GM18909 (cell line): ENCODE measurements around the gene LRRC47.

ENCODE experiments used
- ATAC-seq: cut with Tn5 transposase; IDR thresholded peaks from one replicate; pipeline ENCODE4 v1.9.1; 2021; ENCODE audit warnings: mild to moderate bottlenecking; ENCODE audit not compliant: unreplicated experiment, poor library complexity

Gene LRRC47

DNA sequence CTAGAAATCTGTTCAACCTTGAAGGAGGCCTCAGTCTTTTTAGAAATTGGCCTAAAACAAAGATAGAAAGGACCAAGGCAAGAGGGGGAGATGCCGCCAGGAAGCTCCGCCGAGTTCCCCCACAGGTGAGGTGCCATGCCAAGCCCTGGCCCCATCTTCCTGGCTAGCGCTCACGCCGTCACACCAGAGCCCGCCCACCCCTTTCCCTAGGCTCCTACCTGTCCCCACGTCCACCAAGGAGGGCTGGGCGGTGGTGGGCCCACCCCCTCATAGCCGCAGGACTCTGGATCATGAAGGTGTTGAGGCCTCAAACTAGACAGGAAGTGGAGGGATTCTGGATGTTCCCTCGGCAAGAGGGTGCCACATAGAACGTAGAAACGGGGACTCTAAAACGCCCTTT is 59.6 kb downstream of the LRRC47 start:
- no peak for ATAC-seq

DNA sequence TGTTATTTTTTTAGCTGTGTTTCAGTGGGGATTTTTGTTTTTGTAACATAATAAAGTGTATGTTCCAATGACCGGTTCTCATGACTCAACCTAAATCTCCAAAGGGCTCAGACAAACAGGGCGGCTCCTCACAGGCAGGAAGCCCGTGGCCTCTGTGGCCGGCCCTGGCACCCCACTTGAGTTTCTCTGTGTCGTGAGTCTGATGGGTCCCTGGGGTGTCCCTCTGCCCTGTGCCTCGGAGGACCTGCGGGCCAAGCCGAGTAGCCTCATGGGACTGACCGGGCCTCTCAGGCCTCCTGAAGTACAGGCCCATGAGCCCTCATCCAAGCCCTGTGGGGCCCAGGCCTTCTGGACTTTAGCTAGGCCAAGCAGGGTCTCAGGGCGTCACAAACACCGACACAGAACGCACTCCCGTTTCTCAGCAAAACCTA is 60.2 kb downstream of the LRRC47 start:
- no peak for ATAC-seq

DNA sequence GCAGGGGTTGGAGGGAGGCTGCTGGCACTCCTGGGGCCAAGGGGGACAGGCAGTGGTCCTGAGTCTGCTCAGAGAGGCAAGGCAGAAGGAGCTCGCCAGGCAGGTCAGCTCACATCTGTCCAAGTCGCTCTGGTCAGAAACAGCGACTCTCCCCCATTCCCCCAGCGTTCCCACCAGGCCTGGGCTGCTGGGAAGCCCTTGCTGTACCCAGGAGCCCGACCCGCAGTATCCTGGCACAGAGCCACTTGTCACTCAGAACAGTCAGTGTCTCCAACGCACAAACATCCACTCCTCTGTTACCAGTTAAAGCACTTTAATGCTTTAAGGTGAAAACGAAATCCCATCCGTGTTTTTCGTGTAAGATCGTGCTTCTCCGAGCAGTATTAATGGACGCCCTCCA is 60.6 kb downstream of the LRRC47 start:
- no peak for ATAC-seq

DNA sequence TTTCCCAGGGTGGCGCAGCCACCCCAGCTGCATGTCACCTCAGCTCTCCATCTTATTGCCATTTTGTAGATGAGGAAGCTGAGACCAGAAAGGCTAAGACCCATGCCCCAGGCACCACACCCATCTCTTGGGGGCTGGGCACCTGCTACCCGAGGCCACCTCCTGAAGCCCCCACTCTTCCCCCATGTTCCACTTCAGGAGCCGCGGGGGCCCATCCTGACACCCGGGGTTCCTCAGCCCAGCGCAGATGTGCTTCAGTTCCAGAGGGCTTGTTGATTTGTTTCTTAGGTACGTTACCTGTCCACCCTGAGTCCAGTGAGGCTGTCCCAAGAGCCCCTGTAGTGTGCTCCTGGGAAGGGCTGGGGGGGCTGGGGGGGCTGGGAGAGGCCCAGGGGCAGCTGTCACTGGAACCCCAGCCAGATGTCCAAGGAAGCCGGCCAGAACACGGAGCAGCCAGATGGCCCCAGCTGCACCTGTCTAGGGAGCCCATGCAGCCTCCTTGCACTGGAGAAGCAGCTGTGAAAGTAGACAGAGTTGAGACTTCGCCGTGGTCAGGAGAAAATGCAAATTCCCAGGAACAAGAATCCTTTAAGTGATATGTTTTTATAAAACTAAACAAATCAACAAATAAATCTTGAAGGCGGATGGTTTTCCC is 61.1 kb downstream of the LRRC47 start:
- ATAC-seq, result no peak

DNA sequence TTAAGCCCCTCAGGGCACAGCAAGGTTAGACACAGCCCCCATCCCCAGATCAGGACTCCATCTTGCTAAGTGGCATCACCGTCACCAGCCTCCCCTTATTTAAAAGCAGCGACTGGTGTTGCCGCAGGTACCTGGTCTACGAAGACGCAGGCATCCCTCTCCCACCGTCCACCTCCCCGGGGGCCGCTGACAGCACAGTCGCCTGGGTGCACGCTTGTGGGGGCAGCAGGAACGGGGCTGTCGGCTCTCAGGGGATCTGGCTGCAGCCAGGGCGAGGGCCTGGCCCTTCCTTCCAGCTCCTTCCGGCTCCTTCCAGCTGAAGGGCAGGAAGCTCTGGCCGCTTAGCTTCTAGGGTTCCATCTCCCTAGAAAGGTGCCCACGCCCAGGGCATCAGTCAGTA is 61.7 kb downstream of the LRRC47 start:
- ATAC-seq, result no peak

DNA sequence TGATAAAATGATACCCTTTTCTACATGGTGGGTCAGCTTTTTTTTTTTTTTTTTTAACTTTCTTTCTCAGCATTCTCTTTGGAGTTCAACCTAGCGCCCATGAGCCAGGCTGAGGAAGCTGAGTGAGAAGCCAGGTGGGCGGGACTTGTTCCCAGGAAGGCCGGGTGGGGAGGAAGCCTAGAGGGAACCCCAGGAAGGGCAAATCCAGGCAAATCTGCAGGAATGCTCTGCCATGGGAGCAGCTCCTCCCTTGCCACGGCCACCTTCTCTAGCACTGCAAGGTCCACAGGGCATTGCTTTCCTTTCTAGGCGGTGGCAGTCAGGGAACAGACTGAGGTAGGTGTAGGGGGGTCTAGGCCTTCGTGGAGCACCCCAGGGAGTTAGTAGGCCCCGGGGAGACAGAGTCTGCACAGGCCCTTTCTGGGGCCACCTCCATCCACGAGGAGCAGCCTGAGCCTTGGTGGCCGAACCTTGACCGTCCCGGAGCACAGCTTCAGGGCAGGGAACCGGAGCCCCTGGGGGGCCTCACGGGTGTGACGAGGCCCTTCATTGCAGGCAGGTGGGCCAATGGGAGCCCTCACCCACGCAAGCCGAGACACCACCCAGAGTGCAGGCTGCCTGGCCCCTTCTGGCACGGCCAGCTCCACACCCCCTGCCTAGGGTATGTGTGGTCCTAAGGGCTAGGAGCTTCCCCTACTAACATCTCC is 62.3 kb downstream of the LRRC47 start:
- no peak for ATAC-seq

DNA sequence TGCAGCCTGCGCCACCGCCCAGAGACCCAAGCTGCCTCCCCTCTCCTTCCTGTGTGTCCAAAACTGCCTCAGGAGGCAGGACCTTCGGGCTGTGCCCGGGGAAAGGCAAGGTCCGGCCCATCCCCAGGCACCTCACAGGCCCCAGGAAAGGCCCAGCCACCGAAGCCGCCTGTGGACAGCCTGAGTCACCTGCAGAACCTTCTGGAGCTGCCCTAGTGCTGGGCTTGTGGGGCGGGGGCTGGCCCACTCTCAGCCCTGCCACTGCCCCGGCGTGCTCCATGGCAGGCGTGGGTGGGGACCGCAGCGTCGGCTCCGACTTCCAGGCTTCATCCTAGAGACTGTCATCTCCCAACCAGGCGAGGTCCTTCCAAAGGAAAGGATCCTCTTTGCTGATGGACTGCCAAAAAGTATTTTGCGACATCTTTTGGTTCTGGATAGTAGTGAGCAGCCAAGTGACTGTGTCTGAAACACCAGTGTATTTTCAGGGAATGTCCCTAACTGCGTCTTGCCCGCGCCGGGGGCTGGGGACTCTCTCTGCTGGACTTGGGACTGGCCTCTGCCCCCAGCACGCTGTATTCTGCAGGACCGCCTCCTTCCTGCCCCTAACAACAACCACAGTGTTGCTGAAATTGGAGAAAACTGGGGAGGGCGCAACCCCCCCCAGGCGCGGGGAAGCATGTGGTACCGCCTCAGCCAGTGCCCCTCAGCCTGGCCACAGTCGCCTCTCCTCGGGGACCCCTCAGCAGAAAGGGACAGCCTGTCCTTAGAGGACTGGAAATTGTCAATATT is 63.0 kb downstream of the LRRC47 start:
- no peak for ATAC-seq

DNA sequence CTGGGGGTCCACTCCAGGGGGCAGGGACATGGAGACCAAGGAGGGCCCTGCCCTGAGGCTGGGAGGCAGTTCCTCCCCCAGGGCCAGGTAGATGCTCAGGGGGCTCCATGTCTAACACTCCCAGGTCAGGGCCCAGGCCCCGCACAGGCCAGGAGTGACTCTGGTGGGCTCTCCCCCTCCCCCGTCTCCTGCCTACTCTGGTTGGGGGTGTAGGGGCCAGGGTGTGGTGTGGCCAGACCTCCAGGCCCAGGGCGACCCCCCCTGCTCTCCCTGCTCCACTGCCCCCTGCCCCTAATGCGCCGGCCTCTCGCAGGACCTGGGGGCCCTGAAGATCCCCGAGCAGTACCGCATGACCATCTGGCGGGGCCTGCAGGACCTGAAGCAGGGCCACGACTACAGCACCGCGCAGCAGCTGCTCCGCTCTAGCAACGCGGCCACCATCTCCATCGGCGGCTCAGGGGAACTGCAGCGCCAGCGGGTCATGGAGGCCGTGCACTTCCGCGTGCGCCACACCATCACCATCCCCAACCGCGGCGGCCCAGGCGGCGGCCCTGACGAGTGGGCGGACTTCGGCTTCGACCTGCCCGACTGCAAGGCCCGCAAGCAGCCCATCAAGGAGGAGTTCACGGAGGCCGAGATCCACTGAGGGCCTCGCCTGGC is 63.7 kb downstream of the LRRC47 start:
- ATAC-seq, result no peak

DNA sequence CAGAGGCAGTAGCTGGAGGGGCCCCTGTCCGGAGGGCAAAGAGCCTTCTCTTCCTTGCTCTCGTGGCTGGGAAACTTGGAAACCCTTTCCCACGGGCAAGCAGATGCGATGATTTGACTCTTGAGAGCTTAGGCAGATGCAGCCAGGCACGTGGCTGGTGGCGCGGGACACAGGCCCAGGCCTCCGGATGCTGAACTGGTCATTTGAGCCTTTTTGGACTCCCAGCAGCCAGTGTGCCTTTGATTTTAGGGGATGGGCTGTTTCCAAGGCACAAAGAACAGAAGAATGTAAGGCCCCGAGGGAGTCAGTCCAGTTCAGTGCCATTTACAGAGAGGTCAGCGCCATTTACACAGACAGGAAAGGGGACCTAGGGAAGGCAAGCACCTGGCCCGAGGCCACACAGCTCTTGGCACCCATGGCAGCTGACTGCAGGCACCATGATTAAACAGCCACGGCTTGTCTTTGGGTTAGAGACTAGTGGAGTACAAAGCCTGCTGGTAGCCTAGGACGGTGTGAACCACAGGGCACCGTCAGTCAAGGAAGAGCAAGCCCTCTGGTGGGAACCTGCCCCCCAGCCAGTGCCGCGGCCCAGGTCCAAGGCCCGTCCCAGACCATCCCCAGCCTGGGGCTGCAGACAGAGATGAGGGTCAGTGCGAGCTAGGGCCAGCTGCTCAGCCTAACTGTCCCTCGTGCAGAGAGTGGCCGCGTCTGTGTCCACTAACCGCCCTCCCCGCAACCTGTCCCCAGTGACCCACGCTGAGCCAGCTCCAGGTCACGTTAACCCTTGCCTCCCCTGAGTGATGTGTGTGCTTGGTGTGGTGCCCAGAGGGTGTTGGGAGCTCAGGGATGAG is 64.5 kb downstream of the LRRC47 start:
- ATAC-seq, result no peak

DNA sequence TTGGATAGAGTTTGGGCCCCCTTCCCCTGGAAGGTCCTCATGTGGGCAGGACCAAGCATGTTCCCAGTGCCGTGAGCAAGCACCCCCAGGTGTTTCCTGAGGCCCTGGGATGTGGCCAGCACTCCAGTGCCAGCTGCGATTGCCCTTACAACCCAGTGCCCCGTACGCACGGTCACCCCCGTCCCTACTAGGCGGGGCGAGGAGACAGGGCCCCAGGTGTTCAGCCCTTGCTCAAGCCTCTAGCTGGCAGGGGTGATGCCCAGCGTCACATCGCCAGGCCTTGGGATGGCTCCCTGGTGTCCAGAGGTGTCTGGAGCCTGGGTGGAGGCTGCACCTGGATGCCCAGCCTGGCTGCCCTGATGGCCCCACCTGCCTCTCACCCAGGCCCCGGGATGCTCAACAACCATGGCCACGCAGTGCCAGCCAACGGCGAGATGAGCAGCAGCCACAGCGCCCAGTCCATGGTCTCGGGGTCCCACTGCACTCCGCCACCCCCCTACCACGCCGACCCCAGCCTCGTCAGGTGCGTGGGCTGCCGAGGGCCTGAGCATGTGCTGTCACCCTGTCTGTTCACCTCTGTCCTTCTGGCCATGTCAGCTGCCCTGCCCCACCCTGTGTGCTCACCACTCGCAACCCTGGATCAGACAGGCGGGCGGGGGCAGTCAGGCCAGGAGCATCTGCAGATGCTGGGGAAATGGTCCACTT is 65.6 kb downstream of the LRRC47 start:
- no peak for ATAC-seq

DNA sequence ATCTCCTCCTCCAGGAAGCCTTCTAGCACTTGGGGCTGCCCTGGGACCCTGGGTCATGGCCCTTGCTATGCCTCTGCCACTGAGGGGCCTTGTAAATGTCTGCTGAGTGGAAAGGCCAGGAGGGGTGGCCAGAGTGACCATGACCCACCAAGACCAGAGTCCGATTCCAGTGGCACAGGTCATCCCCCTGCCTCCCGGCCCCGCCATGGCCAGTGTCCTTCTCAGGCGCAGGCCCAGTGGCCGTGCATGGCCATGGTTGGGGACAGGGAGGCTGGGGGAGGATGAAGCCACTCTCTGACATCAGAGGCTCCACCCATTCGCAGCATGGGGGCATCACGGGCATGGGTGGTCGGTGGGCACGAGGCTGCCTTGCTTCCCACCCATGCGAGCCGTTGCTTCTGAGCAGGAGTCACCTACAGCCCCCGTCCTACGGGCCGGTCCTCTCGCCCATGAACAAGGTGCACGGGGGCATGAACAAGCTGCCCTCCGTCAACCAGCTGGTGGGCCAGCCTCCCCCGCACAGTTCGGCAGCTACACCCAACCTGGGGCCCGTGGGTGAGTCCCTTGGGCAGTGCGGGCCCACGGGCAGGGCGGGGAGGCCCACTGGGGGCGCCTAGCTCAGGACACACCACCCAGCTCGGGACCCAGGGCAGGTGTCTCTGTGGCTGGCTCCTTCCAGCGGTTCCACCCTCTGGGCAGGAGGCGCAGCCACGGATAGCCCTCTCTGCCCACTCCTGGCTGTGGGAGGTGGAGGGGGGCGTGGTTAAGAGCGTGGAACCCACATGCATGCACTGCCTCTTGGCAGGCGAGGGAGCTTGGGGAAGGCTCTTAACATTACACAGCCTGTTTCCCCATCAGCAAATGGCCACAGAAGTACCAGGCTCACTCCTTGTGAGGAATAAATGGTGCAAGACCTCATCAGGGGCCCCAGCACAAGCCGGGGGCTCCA is 66.4 kb downstream of the LRRC47 start:
- ATAC-seq, result no peak
